ENCODE measurements around the gene TTC12.

GRCh38 chr11:113314065-113314388 lies 356 bp upstream of the TTC12 start:
- TF ChIP-seq CTCF (IDR thresholded peaks at IDR 0.05) = no peak
- no peak for TF ChIP-seq EZH2 (IDR thresholded peaks at IDR 0.05; ENCODE audit: borderline replicate concordance, insufficient read depth, low read depth, low read length, poor library complexity, severe bottlenecking)

Measured in B cell (primary cell).